IMR-90 (cell line): Measurements from ENCODE around the gene GTPBP3. TPM values are rescaled to one million over a fixed set of nuclear protein-coding genes. Genes with fewer than 3 reads are reported as not detected.

Source experiments
- ATAC-seq: fragments of 200-7000 bp; cut with Tn5 transposase; 2 replicates; pipeline ENCODE4 v1.9.1; 2020; ENCODE audit warnings: low read depth, mild to moderate bottlenecking, moderate library complexity
- BruUV-seq: library from RNA; stranded (reverse); fragments of 400-500 nt; replicated peaks from 2 replicates; lab custom pipeline; 2021; lab: Mats Ljungman, UMichigan
- CTCF ChIA-PET: fragments of 300-600 bp; formaldehyde crosslinking; extraction: SDS; loops from one replicate; lab custom pipeline; 2021; ENCODE audit warnings: antibody characterized with exemption; lab: Yijun Ruan, JAX
- POLR2A ChIA-PET: fragments of 300-600 bp; sonication (Branson Sonifier 250); formaldehyde crosslinking; loops from one replicate; lab custom pipeline; 2022; ENCODE audit warnings: antibody characterized with exemption; ENCODE audit not compliant: unreplicated experiment; lab: Charles Lee
- DNase-seq: peaks from one replicate; pipeline ENCODE4 v3.0.0; 2013
- H2AFZ ChIP-seq: replicated peaks from 2 replicates; pipeline ENCODE3; 2013; ENCODE audit warnings: low read length, mild to moderate bottlenecking; ENCODE audit not compliant: poor library complexity
- H2AK5ac ChIP-seq: 2 replicates; pipeline ENCODE4 v1.6.1; 2013; ENCODE audit warnings: low read depth, low read length, inconsistent platforms
- H2AK9ac ChIP-seq: replicated peaks from 2 replicates; pipeline ENCODE3; 2013; ENCODE audit warnings: mild to moderate bottlenecking, low read depth, low read length, moderate library complexity; ENCODE audit not compliant: poor library complexity
- H2BK120ac ChIP-seq: 2 replicates; pipeline ENCODE4 v1.6.1; 2013; ENCODE audit warnings: low read depth, low read length, inconsistent platforms
- H2BK15ac ChIP-seq: 3 replicates; pipeline ENCODE4 v1.6.1; 2013; ENCODE audit warnings: low read depth, low read length, inconsistent platforms
- H2BK20ac ChIP-seq: 2 replicates; pipeline ENCODE4 v1.6.1; 2013; ENCODE audit warnings: low read depth, mild to moderate bottlenecking, inconsistent platforms, low read length, moderate library complexity
- H2BK5ac ChIP-seq: 2 replicates; pipeline ENCODE4 v1.6.1; 2013; ENCODE audit warnings: mild to moderate bottlenecking, low read depth, low read length, inconsistent platforms; ENCODE audit not compliant: poor library complexity, severe bottlenecking
- H3K14ac ChIP-seq: replicated peaks from 2 replicates; pipeline ENCODE4 v1.6.1; 2013; ENCODE audit warnings: low read depth, low read length, inconsistent platforms
- H3K18ac ChIP-seq: 2 replicates; pipeline ENCODE4 v1.6.1; 2013; ENCODE audit warnings: low read depth, low read length, control low read depth
- H3K23ac ChIP-seq: 2 replicates; pipeline ENCODE4 v1.6.1; 2013; ENCODE audit warnings: low read depth, low read length, inconsistent platforms
- H3K27ac ChIP-seq: 2 replicates; pipeline ENCODE4 v1.5.1; 2013; ENCODE audit warnings: mild to moderate bottlenecking, control low read depth, low read length; ENCODE audit not compliant: insufficient read depth
- H3K27me3 ChIP-seq: 2 replicates; pipeline ENCODE4 v1.6.1; 2013; ENCODE audit warnings: low read length; ENCODE audit not compliant: control insufficient read depth, insufficient read depth
- H3K36me3 ChIP-seq: 2 replicates; pipeline ENCODE4 v1.6.1; 2013; ENCODE audit warnings: low read length, mixed read lengths; ENCODE audit not compliant: control insufficient read depth, insufficient read depth
- H3K4ac ChIP-seq: 2 replicates; pipeline ENCODE4 v1.6.1; 2013; ENCODE audit warnings: low read depth, low read length, inconsistent platforms
- H3K4me1 ChIP-seq: 2 replicates; pipeline ENCODE4 v1.6.1; 2013; ENCODE audit warnings: low read length, mixed read lengths; ENCODE audit not compliant: control insufficient read depth, insufficient read depth
- H3K4me2 ChIP-seq: 2 replicates; pipeline ENCODE4 v1.6.1; 2013; ENCODE audit warnings: low read depth, mild to moderate bottlenecking, control low read depth, low read length, moderate library complexity
- H3K4me3 ChIP-seq: 2 replicates; pipeline ENCODE4 v1.5.1; 2013; ENCODE audit warnings: low read depth, mild to moderate bottlenecking, control low read depth, low read length, moderate library complexity; ENCODE audit not compliant: insufficient read depth
- H3K56ac ChIP-seq: 2 replicates; pipeline ENCODE4 v1.6.1; 2013; ENCODE audit warnings: low read length, inconsistent platforms; ENCODE audit not compliant: insufficient read depth; ENCODE audit errors: extremely low read depth
- H3K79me1 ChIP-seq, 2 experiments: 2 replicates each; pipeline ENCODE4 v1.6.1; 2013; ENCODE audit warnings: low read length in 2 of 2, inconsistent platforms in 1 of 2, low read depth in 1 of 2
- H3K9ac ChIP-seq: 2 replicates; pipeline ENCODE4 v1.6.1; 2013; ENCODE audit warnings: low read depth, low read length, control low read depth
- H3K9me1 ChIP-seq: 2 replicates; pipeline ENCODE4 v1.6.1; 2013; ENCODE audit warnings: low read length, inconsistent platforms; ENCODE audit not compliant: insufficient read depth
- H3K9me3 ChIP-seq: 2 replicates; pipeline ENCODE4 v1.6.1; 2013; ENCODE audit warnings: low read length; ENCODE audit not compliant: control insufficient read depth, insufficient read depth
- H4K20me1 ChIP-seq: 2 replicates; pipeline ENCODE4 v1.6.1; 2013; ENCODE audit warnings: low read length, inconsistent platforms; ENCODE audit not compliant: insufficient read depth
- H4K5ac ChIP-seq: 2 replicates; pipeline ENCODE4 v1.6.1; 2013; ENCODE audit warnings: mild to moderate bottlenecking, low read depth, low read length, control low read depth
- H4K8ac ChIP-seq, 2 experiments: 2 replicates each; pipeline ENCODE4 v1.6.1; 2013; ENCODE audit warnings: low read depth in 2 of 2, low read length in 2 of 2, control low read depth in 1 of 2, inconsistent platforms in 1 of 2
- H4K91ac ChIP-seq: 2 replicates; pipeline ENCODE4 v1.6.1; 2013; ENCODE audit warnings: low read depth, low read length, inconsistent platforms; ENCODE audit not compliant: insufficient read depth
- CEBPB ChIP-seq: IDR thresholded peaks from 2 replicates; pipeline ENCODE4 v1.6.1; 2012; ENCODE audit warnings: low read depth, low read length, improper control_type of control experiment
- CTCF ChIP-seq: conservative IDR thresholded peaks from 2 replicates; pipeline ENCODE4 v1.5.1; 2012; ENCODE audit warnings: mild to moderate bottlenecking, low read depth, low read length, improper control_type of control experiment
- FOS ChIP-seq: fragments of 150-350 bp; IDR thresholded peaks from 2 replicates; pipeline ENCODE4 v1.6.1; 2016; ENCODE audit warnings: low read depth, low read length
- MAFK ChIP-seq: IDR thresholded peaks from 2 replicates; pipeline ENCODE4 v1.6.1; 2012; ENCODE audit warnings: low read depth, low read length, improper control_type of control experiment
- MAZ ChIP-seq: IDR thresholded peaks from 2 replicates; pipeline ENCODE4 v1.6.1; 2012; ENCODE audit warnings: low read depth, mild to moderate bottlenecking, low read length, improper control_type of control experiment, moderate library complexity, borderline replicate concordance
- MXI1 ChIP-seq: IDR thresholded peaks from 2 replicates; pipeline ENCODE4 v1.6.1; 2012; ENCODE audit warnings: low read depth, mild to moderate bottlenecking, low read length, moderate library complexity, borderline replicate concordance
- NFE2L2 ChIP-seq: fragments of 150-350 bp; IDR thresholded peaks from 2 replicates; pipeline ENCODE4 v1.6.1; 2016; ENCODE audit warnings: low read depth, mild to moderate bottlenecking, low read length
- RCOR1 ChIP-seq: IDR thresholded peaks from 2 replicates; pipeline ENCODE4 v1.6.1; 2012; ENCODE audit warnings: mild to moderate bottlenecking, low read length, improper control_type of control experiment; ENCODE audit not compliant: insufficient replicate concordance
- RFX5 ChIP-seq: IDR thresholded peaks from 2 replicates; pipeline ENCODE4 v1.8.0; 2012; ENCODE audit warnings: low read depth, mild to moderate bottlenecking, low read length, moderate library complexity
- USF2 ChIP-seq: fragments of 150-350 bp; IDR thresholded peaks from 2 replicates; pipeline ENCODE4 v1.6.1; 2017; ENCODE audit warnings: mild to moderate bottlenecking, antibody characterized with exemption, low read length, low read depth
- WGBS, 2 experiments: methylation state at CpG; one replicate each; pipeline versions ENCODE4 v1.1.5 to v1.1.7; 2013; ENCODE audit warnings: missing lambda C conversion rate in 2 of 2; ENCODE audit not compliant: insufficient read length in 1 of 2; ENCODE audit errors: extremely low coverage in 2 of 2; 5-methylcytosine and 5-hydroxymethylcytosine counted together
- dilution Hi-C: fragments of 300-500 bp; cut with HindIII; formaldehyde crosslinking; loops from one replicate; pipeline ENCODE4 v1.14.3; 2018; ENCODE audit warnings: low sequenced_read_pairs; ENCODE audit not compliant: unreplicated experiment
- in situ Hi-C: fragments of 300-500 bp; cut with MboI; formaldehyde crosslinking; loops from 3 replicates; pipeline ENCODE4 v1.14.3; 2019; ENCODE audit warnings: low sequenced_read_pairs, inconsistent platforms, mixed read lengths
- intact Hi-C: fragments of 100-400 bp; cut with micrococcal nuclease; formaldehyde crosslinking; loops from 2 replicates; pipeline ENCODE4 v1.10.0; 2022
- polyA plus RNA-seq, 3 experiments: library from polyadenylated mRNA; depleted of rRNA; stranded (reverse); fragments of >200 nt; gene quantifications; 2 replicates each; pipeline ENCODE4 v1.2.3, GENCODE V29; 2012; ENCODE audit warnings: low replicate concordance in 1 of 3
- total RNA-seq: library from RNA; depleted of rRNA; stranded (reverse); fragments of >200 nt; gene quantifications from 2 replicates; pipeline ENCODE4 v1.2.3, GENCODE V29; 2012

The GTPBP3 gene
- total and polyA plus RNA-seq, 2 of the 4 experiments (the other 2 are of a cell fraction): 4.3 to 15.1 TPM

GRCh38 chr19:17331045-17331558 is 6.3 kb upstream of the GTPBP3 start:
- intact Hi-C loops: no loop called here
- no peak overlapping the region for H4K5ac ChIP-seq
- BruUV-seq: no TSS peak
- H2BK20ac ChIP-seq: no peak overlapping the region
- H3K14ac ChIP-seq: no peak overlapping the region
- H4K20me1 ChIP-seq: no peaks in the 10 kb centered on the region
- no peak overlapping the region for H2BK15ac ChIP-seq
- no peak overlapping the region for H3K9ac ChIP-seq
- H2AFZ ChIP-seq: no peak overlapping the region
- H2AK9ac ChIP-seq: no peak overlapping the region
- H3K79me1 ChIP-seq: peaks cover 0 to 29% of the 10 kb centered on the region in 2 experiments; a peak in 2 of 4 replicates
- H3K36me3 ChIP-seq: peaks cover 6% of the 10 kb centered on the region; the same call in 1 of the 2 replicates
- in situ Hi-C loops: no loop called here
- H3K18ac ChIP-seq: no peak overlapping the region
- WGBS, 2 experiments: 73% methylated on average over 8 of the region's 13 CpGs; no CpG with 5 or more reads in 1 of the 2 experiments
- H3K4me3 ChIP-seq: no peak overlapping the region
- no peaks in the 10 kb centered on the region for H3K9me3 ChIP-seq
- dilution Hi-C loops: no loop called here
- H2AK5ac ChIP-seq: no peak overlapping the region
- CTCF ChIA-PET: no interaction called here
- H2BK5ac ChIP-seq: no peak overlapping the region
- no peak overlapping the region for H3K23ac ChIP-seq
- no peaks in the 10 kb centered on the region for H3K27me3 ChIP-seq
- no peak overlapping the region for H4K91ac ChIP-seq
- DNase-seq: no peak
- no peak overlapping the region for H2BK120ac ChIP-seq
- H3K9me1 ChIP-seq: peaks cover 5% of the 10 kb centered on the region
- no peak for ATAC-seq
- no peak overlapping the region for H4K8ac ChIP-seq
- 0 out of 2 replicates have a peak, but pooled peaks cover 4% of the 10 kb centered on the region for H3K4me1 ChIP-seq
- H3K4ac ChIP-seq: no peak overlapping the region
- no peak overlapping the region for H3K56ac ChIP-seq
- TF ChIP-seq MAFK (no peak), MAZ (no peak), CTCF (no peak), USF2 (no peak), MXI1 (no peak), CEBPB (no peak), FOS (no peak), RCOR1 (no peak), NFE2L2 (no peak), RFX5 (no peak)
- POLR2A ChIA-PET: no interaction called here
- no peak overlapping the region for H3K4me2 ChIP-seq
- no peak overlapping the region for H3K27ac ChIP-seq
